NB4 (cell line): ENCODE results near the gene ASB10.

Source experiments
- DNase-seq: peaks from one replicate; pipeline ENCODE4 v3.0.0; 2010; ENCODE audit warnings: low read depth
- H3K4me3 ChIP-seq: one replicate; pipeline ENCODE4 v1.5.1; 2011; ENCODE audit warnings: mild to moderate bottlenecking, low read depth, low read length, moderate library complexity
- CTCF ChIP-seq: IDR thresholded peaks from one replicate; pipeline ENCODE4 v1.5.1; 2012; ENCODE audit warnings: low read depth, low read length
- MAX ChIP-seq: IDR thresholded peaks from 2 replicates; pipeline ENCODE4 v1.6.1; 2011; ENCODE audit warnings: low read depth, low read length
- MYC ChIP-seq: IDR thresholded peaks from 2 replicates; pipeline ENCODE4 v1.6.1; 2011; ENCODE audit warnings: low read depth, low read length
- POLR2A ChIP-seq: IDR thresholded peaks from 2 replicates; pipeline ENCODE4 v1.6.1; 2011; ENCODE audit warnings: mild to moderate bottlenecking; ENCODE audit not compliant: insufficient read length; ENCODE audit errors: extremely low read depth

The ASB10 gene

GRCh38 chr7:151161757-151162156, 25.3 kb downstream of the ASB10 start:
- TF ChIP-seq POLR2A, result no peak
- TF ChIP-seq MAX, result no peak
- TF ChIP-seq MYC, result no peak
- TF ChIP-seq CTCF, result no peak
- no peak for DNase-seq
- H3K4me3 ChIP-seq, result no peak overlapping the region

GRCh38 chr7:151157645-151158329, 29.3 kb downstream of the ASB10 start:
- TF ChIP-seq CTCF, result no peak
- no peak for TF ChIP-seq MAX
- TF ChIP-seq POLR2A, result no peak
- no peak overlapping the region for H3K4me3 ChIP-seq
- no peak for DNase-seq

GRCh38 chr7:151152643-151153513, 34.2 kb downstream of the ASB10 start:
- no peak for DNase-seq
- H3K4me3 ChIP-seq, result no peak overlapping the region
- no peak for TF ChIP-seq CTCF
- no peak for TF ChIP-seq POLR2A
- no peak for TF ChIP-seq MAX
- TF ChIP-seq MYC, result no peak

GRCh38 chr7:151150388-151150787, 36.7 kb downstream of the ASB10 start:
- TF ChIP-seq MAX (no peak), POLR2A (no peak), MYC (no peak), CTCF (no peak)
- no peak for DNase-seq
- H3K4me3 ChIP-seq, result no peak overlapping the region

GRCh38 chr7:151148319-151149259, 38.5 kb downstream of the ASB10 start:
- DNase-seq, result no peak
- H3K4me3 ChIP-seq, result no peak overlapping the region
- TF ChIP-seq CTCF (no peak), MYC (no peak), POLR2A (no peak)
